ENCODE measurements around the gene HSPA2. TPM values are rescaled to one million over a fixed set of nuclear protein-coding genes. Genes with fewer than 3 reads are reported as not detected.
A peak's percentile ranks its signal among the peaks of the same experiment; 100 is the strongest.

The HSPA2 gene
- total and polyA plus RNA-seq, 2 experiments from 2014 or later, result 0.93 to 2.4 TPM

DNA sequence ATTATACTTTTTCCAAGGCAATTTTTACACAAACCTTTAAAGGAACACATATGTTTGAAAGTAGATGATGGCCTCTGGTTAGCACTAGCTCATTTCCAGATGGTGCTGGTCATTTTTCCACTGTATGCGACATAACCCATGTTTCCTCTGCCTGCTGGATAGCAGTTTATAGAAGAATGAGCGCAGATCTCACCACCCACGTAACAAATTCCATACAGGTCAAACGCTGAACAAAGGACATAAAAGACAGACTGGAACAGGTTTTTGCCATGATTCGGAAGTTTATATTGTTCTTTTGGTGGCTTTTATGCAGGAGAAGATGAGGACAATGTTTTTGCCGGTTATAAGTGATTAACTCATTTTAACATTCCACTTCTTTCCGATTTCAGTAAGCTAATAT, 39.9 kb downstream of the HSPA2 start:
- H3K4me1 ChIP-seq (ENCODE audit: low read depth), result peaks cover 19% of the 10 kb centered on the region
- TF ChIP-seq, protein P1, sequence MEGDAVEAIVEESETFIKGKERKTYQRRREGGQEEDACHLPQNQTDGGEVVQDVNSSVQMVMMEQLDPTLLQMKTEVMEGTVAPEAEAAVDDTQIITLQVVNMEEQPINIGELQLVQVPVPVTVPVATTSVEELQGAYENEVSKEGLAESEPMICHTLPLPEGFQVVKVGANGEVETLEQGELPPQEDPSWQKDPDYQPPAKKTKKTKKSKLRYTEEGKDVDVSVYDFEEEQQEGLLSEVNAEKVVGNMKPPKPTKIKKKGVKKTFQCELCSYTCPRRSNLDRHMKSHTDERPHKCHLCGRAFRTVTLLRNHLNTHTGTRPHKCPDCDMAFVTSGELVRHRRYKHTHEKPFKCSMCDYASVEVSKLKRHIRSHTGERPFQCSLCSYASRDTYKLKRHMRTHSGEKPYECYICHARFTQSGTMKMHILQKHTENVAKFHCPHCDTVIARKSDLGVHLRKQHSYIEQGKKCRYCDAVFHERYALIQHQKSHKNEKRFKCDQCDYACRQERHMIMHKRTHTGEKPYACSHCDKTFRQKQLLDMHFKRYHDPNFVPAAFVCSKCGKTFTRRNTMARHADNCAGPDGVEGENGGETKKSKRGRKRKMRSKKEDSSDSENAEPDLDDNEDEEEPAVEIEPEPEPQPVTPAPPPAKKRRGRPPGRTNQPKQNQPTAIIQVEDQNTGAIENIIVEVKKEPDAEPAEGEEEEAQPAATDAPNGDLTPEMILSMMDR (IDR thresholded peaks at IDR 0.05; ENCODE audit: low read depth, low read length), result no peak
- H3K27ac ChIP-seq, result peak overlapping the region; percentile 12
- H3K36me3 ChIP-seq, result no peaks in the 10 kb centered on the region
- no peaks in the 10 kb centered on the region for H3K27me3 ChIP-seq
- no peak overlapping the region for H3K4me3 ChIP-seq
- H3K9me3 ChIP-seq (ENCODE audit: low read depth), result no peaks in the 10 kb centered on the region
- no peak for DNase-seq (ENCODE audit: low read depth in 1 of 2, low spot score in 1 of 2)

DNA sequence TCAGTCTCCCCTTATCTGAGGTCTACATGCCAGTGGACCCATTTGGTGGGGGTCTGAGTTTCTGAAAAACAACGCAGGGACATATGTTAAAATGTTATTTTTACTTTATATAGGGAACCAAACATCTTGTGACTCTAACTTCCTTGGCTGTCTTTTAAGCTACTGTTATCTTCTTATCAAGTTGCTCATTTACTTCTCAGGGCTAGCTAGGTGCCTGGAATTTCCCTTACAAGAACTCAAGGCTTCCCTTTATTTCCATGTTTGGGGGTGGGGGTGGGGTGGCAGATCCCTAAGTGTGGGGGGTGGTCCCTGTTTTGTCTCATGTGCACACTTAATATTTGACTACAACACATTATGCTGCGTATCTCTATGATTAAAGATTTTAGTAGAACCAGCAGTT, 40.8 kb downstream of the HSPA2 start:
- Histone ChIP-seq H3K4me1 (ENCODE audit: low read depth) (peaks cover 19% of the 10 kb centered on the region), H3K36me3 (no peaks in the 10 kb centered on the region), H3K27ac (peak overlapping the region; percentile 12), H3K4me3 (no peak overlapping the region), H3K27me3 (no peaks in the 10 kb centered on the region), H3K9me3 (ENCODE audit: low read depth) (no peaks in the 10 kb centered on the region)
- no peak for DNase-seq (ENCODE audit: low read depth in 1 of 2, low spot score in 1 of 2)
- TF ChIP-seq, protein P1 (IDR thresholded peaks at IDR 0.05; ENCODE audit: low read depth, low read length), result no peak

DNA sequence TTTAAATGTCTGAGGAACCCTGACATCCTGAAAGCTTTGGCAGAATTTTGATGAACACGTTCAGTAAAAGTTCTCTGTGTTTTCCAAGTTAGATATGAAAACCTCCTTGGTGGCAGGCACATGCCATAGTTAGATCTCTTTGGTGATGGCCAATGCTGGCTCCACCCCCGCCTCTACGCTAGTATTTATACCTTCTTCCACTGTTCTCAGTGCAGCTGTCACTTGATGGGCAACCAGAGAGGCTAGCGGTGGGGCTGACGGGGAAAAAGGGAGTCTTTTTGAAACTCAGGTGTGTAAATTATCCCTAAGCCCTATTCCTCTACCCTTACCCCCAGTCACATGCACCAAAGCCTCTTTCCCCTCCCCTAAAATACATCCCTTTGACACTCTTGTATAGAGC, 41.3 kb downstream of the HSPA2 start:
- Histone ChIP-seq H3K9me3 (ENCODE audit: low read depth) (no peaks in the 10 kb centered on the region), H3K27ac (no peak overlapping the region), H3K36me3 (no peaks in the 10 kb centered on the region), H3K27me3 (no peaks in the 10 kb centered on the region), H3K4me1 (ENCODE audit: low read depth) (peaks cover 19% of the 10 kb centered on the region), H3K4me3 (no peak overlapping the region)
- TF ChIP-seq, protein P1 (IDR thresholded peaks at IDR 0.05; ENCODE audit: low read depth, low read length), result no peak
- no peak for DNase-seq (ENCODE audit: low read depth in 1 of 2, low spot score in 1 of 2)

DNA sequence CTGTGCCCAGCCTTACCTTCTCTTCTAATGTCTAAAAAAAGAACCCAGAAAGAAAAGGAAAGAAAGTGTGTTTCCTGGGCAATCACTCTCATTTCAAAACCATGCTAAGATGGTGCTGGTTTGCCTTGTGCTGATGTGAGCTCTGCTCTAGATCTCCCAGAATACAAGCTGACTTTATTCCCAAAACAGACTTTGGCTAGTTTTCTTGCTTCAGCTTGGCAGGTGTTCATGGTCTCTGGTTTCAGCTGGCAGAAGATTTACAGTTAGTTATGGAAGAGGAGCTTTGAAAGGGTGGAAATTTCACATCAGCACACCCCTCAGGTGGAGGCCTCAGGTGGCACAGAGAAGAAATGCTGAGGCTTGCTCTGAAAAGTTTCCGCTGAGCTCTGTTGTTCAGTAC, 43.6 kb downstream of the HSPA2 start:
- H3K27me3 ChIP-seq, result no peaks in the 10 kb centered on the region
- no peaks in the 10 kb centered on the region for H3K9me3 ChIP-seq (ENCODE audit: low read depth)
- H3K4me3 ChIP-seq, result no peak overlapping the region
- no peaks in the 10 kb centered on the region for H3K36me3 ChIP-seq
- DNase-seq (ENCODE audit: low read depth in 1 of 2, low spot score in 1 of 2), result no peak
- TF ChIP-seq, protein P1 (IDR thresholded peaks at IDR 0.05; ENCODE audit: low read depth, low read length), result no peak
- peaks cover 19% of the 10 kb centered on the region for H3K4me1 ChIP-seq (ENCODE audit: low read depth)
- no peak overlapping the region for H3K27ac ChIP-seq

DNA sequence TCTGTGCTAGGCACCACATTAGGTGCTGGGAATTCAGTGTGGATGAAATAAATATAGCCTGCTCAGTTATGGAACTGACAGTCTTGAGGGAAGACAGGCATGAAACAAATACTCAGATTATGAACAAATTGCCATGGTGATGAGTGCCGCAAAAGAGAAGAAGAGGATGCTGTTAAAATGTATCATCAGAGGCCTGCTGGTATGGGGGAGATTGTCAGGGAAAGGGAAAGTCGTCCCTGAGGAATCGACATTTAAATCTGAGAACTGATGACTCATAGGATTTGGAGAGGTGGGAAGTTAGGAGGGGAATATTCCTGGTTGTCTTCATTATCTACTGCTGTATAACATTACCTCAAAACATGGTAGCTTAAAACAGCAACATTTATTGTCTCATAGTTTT, 51.3 kb downstream of the HSPA2 start:
- Histone ChIP-seq H3K27me3 (no peaks in the 10 kb centered on the region), H3K36me3 (no peaks in the 10 kb centered on the region), H3K9me3 (ENCODE audit: low read depth) (no peaks in the 10 kb centered on the region), H3K4me3 (no peak overlapping the region), H3K4me1 (ENCODE audit: low read depth) (no peaks in the 10 kb centered on the region), H3K27ac (no peak overlapping the region)
- TF ChIP-seq, protein P1 (IDR thresholded peaks at IDR 0.05; ENCODE audit: low read depth, low read length), result no peak
- DNase-seq (ENCODE audit: low read depth in 1 of 2, low spot score in 1 of 2), result peak in 1 of 2 donors; percentile 10

Other genes with a start within 250 kb of the HSPA2 start
- gene ESR2, start 246.4 kb upstream of the HSPA2 start, total RNA-seq, result 0.86 and 1.0 TPM in 2 replicates
- 0.14 and 0.50 TPM in 2 replicates for gene ESR2, start 246.4 kb upstream of the HSPA2 start, polyA plus RNA-seq
- gene MTHFD1, start 152.4 kb upstream of the HSPA2 start, total RNA-seq, result 30.7 and 37.8 TPM in 2 replicates
- 63.6 and 73.1 TPM in 2 replicates for gene MTHFD1, start 152.4 kb upstream of the HSPA2 start, polyA plus RNA-seq
- gene AKAP5, start 75.2 kb upstream of the HSPA2 start, total RNA-seq, result 0.63 and 1.3 TPM in 2 replicates
- 0.18 and 0.94 TPM in 2 replicates for gene AKAP5, start 75.2 kb upstream of the HSPA2 start, polyA plus RNA-seq
- gene ZBTB25, start 36.9 kb upstream of the HSPA2 start, total RNA-seq, result 7.5 and 11.3 TPM in 2 replicates
- gene ZBTB25, start 36.9 kb upstream of the HSPA2 start, polyA plus RNA-seq, result 13.3 and 20.9 TPM in 2 replicates
- gene ZBTB1, start 36.0 kb upstream of the HSPA2 start, total RNA-seq, result 22.5 and 31.4 TPM in 2 replicates
- 23.4 and 28.5 TPM in 2 replicates for gene ZBTB1, start 36.0 kb upstream of the HSPA2 start, polyA plus RNA-seq
- gene PPP1R36, start 9.2 kb downstream of the HSPA2 start, total RNA-seq, result 0.53 TPM in 1 of 2 replicates, not detected in the other
- gene PPP1R36, start 9.2 kb downstream of the HSPA2 start, polyA plus RNA-seq, result 0.19 and 0.40 TPM in 2 replicates
- 54.8 and 72.2 TPM in 2 replicates for gene PLEKHG3, start 163.7 kb downstream of the HSPA2 start, total RNA-seq
- gene PLEKHG3, start 163.7 kb downstream of the HSPA2 start, polyA plus RNA-seq, result 17.7 and 19.2 TPM in 2 replicates